IPS-18c (cell line): Measurements from ENCODE around the gene AKT2.

Experiments
- H3K4me3 ChIP-seq: 2 replicates; pipeline ENCODE4 v1.7.0; 2013; ENCODE audit warnings: low read depth, mild to moderate bottlenecking, low read length, moderate library complexity; ENCODE audit not compliant: insufficient read depth
- H3K9me3 ChIP-seq: one replicate; pipeline ENCODE4 v1.6.1; 2013; ENCODE audit warnings: mild to moderate bottlenecking, low read length, moderate library complexity; ENCODE audit not compliant: control insufficient read depth, insufficient read depth

Gene AKT2

GRCh38 chr19:40305403-40305802 is 20.3 kb upstream of the AKT2 start:
- Histone ChIP-seq H3K9me3 (no peaks in the 10 kb centered on the region), H3K4me3 (no peak overlapping the region)

GRCh38 chr19:40304306-40304705 is 19.2 kb upstream of the AKT2 start:
- Histone ChIP-seq H3K9me3 (no peaks in the 10 kb centered on the region), H3K4me3 (no peak overlapping the region)

- Histone ChIP-seq H3K9me3 (no peaks in the 10 kb centered on the region), H3K4me3 (no peak overlapping the region)
These were observed 18.6 kb upstream of the AKT2 start for GRCh38 chr19:40303765-40304164.

- no peaks in the 10 kb centered on the region for H3K9me3 ChIP-seq
- H3K4me3 ChIP-seq, result no peak overlapping the region
These were observed 17.3 kb upstream of the AKT2 start for GRCh38 chr19:40302224-40303011.

GRCh38 chr19:40300668-40301067 is 15.5 kb upstream of the AKT2 start:
- H3K4me3 ChIP-seq, result no peak overlapping the region

GRCh38 chr19:40298026-40298425 is 12.9 kb upstream of the AKT2 start:
- H3K9me3 ChIP-seq, result no peaks in the 10 kb centered on the region

More at GRCh38 chr19:40300668-40301067, 15.5 kb upstream of the AKT2 start:
- H3K9me3 ChIP-seq, result no peaks in the 10 kb centered on the region

GRCh38 chr19:40294560-40294959 is 9.4 kb upstream of the AKT2 start:
- H3K4me3 ChIP-seq, result no peak overlapping the region

More at GRCh38 chr19:40298026-40298425, 12.9 kb upstream of the AKT2 start:
- no peak overlapping the region for H3K4me3 ChIP-seq

GRCh38 chr19:40286971-40287421 is 1.9 kb upstream of the AKT2 start:
- no peaks in the 10 kb centered on the region for H3K9me3 ChIP-seq
- no peak overlapping the region for H3K4me3 ChIP-seq

More at GRCh38 chr19:40294560-40294959, 9.4 kb upstream of the AKT2 start:
- H3K9me3 ChIP-seq, result no peaks in the 10 kb centered on the region

GRCh38 chr19:40286235-40286970 is 1.3 kb upstream of the AKT2 start:
- Histone ChIP-seq H3K4me3 (peak overlapping the region; percentile 96; the same call in 1 of the 2 replicates), H3K9me3 (no peaks in the 10 kb centered on the region)

GRCh38 chr19:40285353-40286234 is 449 bp upstream of the AKT2 start:
- Histone ChIP-seq H3K9me3 (no peaks in the 10 kb centered on the region), H3K4me3 (peak overlapping the region; percentile 96)

- H3K4me3 ChIP-seq, result peak overlapping the region; percentile 96
- no peaks in the 10 kb centered on the region for H3K9me3 ChIP-seq
These were observed 969 bp downstream of the AKT2 start for GRCh38 chr19:40284251-40284500.

GRCh38 chr19:40283414-40284250 is 1.5 kb downstream of the AKT2 start:
- no peaks in the 10 kb centered on the region for H3K9me3 ChIP-seq
- H3K4me3 ChIP-seq, result peak overlapping the region; percentile 96

- H3K9me3 ChIP-seq, result no peaks in the 10 kb centered on the region
- no peak overlapping the region for H3K4me3 ChIP-seq
These were observed 2.2 kb downstream of the AKT2 start for GRCh38 chr19:40282920-40283319.

GRCh38 chr19:40282209-40282580 is 3.0 kb downstream of the AKT2 start:
- Histone ChIP-seq H3K4me3 (no peak overlapping the region), H3K9me3 (no peaks in the 10 kb centered on the region)

GRCh38 chr19:40281381-40282208 is 3.5 kb downstream of the AKT2 start:
- Histone ChIP-seq H3K4me3 (no peak overlapping the region), H3K9me3 (no peaks in the 10 kb centered on the region)

GRCh38 chr19:40280608-40281221 is 4.4 kb downstream of the AKT2 start:
- H3K4me3 ChIP-seq, result no peak overlapping the region
- no peaks in the 10 kb centered on the region for H3K9me3 ChIP-seq
